GM19463 (cell line): ENCODE data around the gene LYRM4.

ENCODE experiments used
- ATAC-seq: cut with Tn5 transposase; IDR thresholded peaks from one replicate; pipeline ENCODE4 v1.9.1; 2021; ENCODE audit warnings: mild to moderate bottlenecking, moderate library complexity; ENCODE audit not compliant: unreplicated experiment

Gene LYRM4

DNA sequence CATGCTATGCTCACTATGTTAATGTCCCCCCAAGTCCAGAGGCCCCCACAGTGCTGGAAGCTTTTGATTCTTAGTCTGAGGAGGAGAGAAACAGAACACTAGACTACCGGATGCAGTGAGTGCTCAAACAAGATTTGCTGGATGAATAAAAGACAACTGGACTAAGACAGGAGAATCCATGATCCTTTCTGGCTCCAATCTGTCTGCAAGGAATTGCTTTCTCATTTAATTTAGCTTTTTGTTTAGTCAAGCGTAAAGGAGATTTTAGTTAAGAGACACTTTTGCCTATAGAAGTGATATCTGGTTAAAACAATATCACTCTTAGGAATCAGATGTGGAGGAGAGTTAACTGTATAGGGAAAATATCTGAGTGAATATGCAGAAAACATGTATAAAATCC lies 13.5 kb downstream of the LYRM4 start:
- ATAC-seq, result no peak

DNA sequence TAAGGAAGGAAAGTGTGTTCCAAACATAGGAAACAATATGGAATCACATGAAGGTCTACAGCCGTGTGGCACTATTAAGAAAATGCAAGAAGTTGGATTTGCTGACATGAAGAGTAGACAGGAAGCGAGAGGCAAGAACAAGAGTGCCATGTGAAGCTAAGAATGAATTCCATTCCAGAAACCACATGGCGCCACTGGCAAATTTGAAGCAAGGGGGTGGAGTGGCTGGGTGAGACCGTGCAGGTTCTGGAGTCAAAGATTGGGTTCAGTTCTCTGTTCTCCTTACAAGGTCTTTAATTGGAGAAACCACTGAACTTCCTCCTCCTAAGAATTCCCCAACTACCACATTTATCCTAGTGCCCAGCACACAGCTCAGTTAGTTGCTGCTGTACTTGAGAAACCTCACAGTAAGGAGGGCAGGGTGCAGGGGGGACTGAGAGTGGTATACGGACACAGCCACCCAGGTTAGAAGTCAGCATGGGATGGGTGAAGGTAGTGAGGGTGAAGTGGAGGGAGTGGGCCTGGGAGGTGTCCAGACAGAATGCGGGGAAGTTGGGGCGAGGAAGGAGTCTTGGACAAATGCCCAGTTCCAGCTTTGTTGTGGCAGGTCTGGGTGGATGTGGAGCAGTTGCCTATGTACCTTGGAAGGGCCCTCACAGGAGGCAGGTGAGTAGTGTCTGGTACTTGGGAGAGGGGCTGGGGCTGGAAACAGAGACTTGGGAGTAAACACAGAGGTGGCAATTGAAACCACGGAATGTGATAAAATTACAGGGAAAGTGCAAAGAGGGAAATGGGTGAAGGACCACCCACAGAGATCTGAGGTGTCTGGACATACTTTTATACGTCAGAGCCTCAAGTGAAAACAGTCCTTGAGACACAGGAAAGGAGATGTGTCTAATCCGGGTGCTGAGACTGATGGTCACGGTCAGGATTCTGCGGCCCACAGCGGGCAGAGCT lies 14.3 kb downstream of the LYRM4 start:
- no peak for ATAC-seq

DNA sequence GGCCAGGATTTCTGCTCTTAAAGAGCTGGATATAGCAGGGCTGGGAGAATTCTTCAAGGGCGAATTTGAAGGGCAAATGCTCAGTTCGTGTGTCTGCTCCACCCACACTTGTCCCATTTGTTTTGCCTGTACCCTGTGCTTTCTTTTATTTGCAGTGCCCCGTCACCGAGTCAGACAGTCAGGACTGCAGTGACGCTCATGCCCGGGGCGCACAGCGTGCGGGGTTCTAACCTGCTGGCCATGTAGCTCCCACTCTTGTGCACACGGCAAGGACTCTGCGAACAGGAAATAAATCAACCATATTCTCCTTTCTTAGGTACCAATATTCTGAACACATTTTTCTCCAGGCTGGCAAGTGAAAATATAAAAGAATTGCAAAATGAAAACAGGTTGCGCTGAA lies 17.7 kb downstream of the LYRM4 start:
- no peak for ATAC-seq

DNA sequence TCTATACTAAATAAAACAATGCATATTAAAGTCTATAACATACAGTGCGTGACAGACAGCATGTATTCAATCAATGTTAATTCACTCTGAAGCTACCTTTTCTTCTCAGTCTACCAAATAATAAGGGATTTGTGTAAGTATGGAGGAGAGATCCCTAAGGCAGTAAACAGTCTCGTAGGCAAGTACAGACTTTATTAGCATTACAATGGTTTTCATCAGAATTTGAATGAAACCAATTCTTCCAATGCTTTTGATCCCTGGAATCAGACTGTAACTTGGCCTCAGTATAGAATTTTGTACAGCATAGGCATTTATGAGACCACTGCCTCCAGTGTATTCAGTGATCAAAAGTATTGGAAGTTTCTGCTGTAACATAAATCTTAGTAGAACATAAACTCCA lies 19.5 kb downstream of the LYRM4 start:
- no peak for ATAC-seq

DNA sequence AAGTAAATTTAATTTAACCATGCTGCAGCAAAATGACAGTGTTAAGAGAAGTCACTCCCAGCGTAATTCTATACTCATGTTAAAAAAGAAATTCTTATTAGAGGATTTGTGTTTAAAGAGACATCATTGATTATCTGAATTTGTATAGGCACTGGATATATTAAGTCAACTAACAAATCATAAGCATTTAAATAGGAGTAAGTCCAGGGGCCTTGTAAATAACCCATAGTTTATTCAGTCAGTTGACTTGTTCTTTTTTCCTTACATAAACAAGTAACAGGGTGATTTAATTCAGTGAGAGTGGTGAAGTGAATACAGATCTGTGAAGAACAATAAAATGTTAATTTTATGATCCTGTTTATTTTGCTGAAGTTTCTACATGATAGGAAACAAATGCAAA lies 22.4 kb downstream of the LYRM4 start:
- no peak for ATAC-seq

DNA sequence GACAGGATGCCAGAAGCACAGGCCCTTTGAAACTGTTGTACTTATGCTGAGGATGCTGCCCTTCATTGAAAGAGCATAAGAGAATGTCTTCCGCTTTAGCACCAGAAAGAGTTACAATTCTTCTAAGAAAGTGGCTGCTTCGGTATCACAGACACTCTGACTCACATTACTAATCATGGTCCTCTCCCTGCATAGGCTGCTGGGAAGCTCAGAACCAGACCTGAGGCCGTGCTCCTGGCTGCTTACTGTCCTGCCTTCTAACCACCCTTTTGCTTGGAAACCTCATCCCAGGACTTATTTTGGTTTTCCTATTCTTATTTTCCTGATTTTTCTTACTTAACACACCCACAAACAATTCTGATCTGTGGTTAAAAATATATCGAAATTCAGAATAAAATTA lies 22.9 kb downstream of the LYRM4 start:
- ATAC-seq, result no peak

DNA sequence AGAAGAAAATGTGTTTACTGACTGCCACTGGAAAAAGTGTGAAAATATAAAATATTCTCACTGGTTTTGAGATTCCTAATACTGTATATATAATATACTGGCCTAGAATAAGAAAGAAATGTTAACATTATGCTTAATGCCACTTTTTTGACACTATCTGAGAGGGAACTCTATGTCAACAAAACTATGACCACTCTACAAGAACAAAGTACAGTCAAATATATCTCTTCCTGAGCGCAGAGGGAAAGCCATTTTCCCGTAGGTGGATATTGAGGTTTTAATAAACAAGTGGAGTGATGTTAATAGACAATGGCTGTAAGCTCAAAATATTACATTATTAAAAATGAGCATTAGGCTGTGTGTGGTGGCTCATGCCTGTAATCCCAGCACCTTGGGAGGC lies 24.9 kb downstream of the LYRM4 start:
- ATAC-seq, result no peak

DNA sequence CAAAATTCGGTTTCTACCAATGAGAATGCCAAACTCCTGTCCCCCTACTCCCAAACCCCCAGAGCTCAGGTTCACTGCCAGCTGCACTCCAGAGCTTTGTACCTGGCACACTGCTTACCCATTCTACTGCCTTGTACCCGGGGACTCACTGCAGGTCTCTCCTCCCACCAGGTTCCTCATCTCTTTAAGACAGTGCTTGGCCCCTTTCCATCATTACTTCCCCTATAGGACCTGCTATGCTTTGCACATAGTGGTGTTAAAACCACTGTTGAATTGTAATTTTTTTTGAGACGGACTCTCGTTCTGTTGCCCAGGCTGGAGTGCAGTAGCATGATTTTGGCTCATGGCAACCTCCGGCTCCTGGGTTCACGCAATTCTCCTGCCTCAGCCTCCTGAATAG lies 25.9 kb downstream of the LYRM4 start:
- ATAC-seq, result no peak

DNA sequence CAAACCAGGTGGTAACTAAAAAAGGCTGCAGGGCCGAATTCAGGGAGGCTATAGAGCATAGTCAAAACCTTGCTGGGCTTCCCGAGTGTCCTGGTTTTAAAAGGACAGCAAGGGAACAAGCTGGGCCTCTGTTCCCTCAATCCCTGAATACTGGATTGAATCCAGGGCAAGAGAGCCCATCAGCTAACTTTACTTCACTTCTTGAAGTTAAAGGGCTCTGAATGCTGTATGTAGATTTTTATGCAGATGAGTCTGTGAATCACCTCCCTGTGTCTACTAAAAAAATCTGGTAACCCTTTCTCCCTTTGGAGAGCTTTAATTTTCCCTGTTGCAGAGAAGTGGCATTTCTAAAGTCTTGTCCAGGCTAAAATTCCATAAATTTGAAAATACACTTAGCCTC lies 29.5 kb downstream of the LYRM4 start:
- no peak for ATAC-seq

DNA sequence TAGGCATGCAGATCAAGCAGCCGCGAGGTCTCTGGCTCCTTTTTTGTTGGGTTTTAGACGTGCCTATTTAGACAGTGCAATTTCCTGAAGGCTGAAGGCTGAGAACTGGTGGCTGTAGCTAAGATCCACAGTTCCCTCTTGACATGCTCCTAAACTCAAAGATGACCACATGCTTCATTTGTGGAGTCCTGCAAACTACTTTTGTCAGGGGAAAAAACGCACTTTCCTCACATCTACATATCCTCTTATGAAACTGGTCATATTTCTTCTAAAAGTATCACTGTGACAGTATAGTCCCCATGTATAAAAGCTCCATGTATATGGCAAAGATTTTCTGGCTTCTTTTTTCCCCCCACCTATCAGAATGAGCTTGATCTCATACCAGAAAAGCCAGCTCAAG lies 30.7 kb downstream of the LYRM4 start:
- ATAC-seq, result no peak

DNA sequence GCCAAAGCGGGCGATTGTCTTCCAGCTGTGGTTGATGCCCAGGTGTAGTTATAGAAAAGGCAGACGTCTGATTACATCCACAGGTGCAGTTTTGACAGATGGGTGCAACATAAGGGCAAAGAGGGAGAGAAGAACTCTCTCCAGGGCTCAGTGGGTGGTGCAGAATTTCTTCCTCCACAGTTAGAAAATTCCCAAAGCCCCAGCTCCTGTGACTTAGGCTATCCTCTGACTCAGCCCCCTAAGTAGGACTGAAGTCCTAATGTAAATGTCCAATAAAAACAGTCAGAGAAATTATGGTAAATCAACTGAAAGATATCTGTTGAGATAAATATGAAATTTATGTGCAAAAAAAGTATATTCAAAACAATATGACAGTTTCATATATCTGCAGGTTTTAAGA lies 31.4 kb downstream of the LYRM4 start:
- no peak for ATAC-seq

DNA sequence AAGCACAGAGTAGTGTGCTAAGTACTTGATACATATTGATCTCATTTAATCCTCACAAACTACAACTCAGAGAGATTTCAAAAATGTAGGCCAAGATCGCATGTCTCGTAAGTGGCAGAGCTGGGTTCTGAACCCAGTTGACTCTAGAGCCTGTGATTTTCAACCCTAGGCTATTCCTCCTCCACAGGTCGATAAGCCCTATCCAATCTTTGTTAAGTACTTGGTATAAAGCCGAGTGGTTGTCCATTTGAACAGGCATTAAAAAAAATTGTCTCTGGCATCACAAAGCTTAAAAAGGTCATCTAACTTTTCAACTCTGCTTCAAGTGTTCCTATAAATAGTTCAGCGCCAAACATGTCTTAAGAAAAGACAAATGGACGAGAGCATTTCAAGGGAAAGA lies 37.4 kb downstream of the LYRM4 start:
- no peak for ATAC-seq

DNA sequence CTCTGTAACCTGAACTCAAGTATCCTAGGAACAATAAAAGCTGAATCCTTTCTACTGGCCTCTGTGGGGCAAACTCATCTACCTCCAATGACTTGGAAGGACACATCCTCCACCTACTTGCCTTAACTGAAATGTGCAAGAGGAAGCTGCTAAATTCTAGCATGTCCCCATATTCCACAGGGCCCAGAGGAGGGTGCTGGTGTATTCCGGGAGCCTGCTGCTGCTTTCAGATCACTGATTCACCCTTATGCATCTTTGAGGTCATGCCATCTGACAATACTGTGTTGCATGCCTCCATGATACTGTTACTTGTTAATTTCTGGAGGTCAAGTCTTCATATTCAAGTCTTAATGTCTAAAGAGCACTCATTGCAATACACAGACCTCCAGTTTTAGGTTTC lies 40.3 kb downstream of the LYRM4 start:
- no peak for ATAC-seq

DNA sequence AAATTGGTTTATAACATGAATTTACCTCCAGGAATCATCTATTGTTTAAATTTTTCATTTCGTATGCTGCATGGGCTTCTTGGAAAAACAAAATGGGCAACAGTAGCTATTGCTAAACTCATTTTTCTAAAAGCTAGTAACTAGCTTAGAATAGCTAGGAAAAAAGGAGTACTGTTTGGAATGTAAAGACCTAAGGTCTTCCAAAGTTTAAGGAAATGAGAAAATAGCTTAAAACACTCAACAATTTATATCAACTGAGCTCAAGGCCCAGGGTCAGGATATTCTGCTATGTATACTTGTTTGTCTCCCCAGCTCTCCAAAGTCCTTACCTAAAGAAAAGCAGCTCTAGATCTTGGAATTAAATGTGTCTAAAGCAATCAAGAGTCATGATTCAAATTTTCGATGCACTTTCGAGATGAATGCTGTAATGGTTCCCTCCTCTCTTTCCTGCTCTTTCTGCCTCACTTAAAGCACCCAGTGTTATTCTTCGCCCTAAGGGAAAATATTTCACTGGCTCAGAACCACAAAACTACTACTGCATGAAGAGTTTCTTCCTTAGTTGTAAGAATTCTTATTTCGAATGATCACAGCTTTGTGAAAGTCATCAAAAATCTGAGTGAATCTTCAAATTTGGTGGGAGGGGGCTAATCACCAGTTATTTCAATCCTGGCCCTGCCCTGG lies 41.6 kb downstream of the LYRM4 start:
- ATAC-seq, result no peak

DNA sequence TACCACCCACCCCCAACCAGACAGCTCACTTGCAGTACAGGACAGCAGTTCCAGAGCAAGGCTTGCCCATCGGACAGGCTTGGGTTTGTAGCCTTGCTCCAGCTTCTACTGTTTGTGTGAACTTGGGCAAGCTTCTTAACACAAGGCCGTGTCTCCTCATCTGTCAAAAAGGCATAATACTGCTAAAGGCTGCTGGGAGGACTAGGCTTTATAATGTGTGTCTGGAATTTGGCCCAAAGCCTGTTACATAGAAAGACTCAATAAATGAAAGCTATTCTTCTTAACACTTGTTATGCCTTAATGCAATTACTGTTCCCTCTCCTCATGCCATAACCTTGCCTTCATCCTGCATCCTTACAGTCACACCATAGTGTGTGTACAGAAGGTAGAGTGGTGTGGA lies 43.4 kb downstream of the LYRM4 start:
- ATAC-seq, result no peak

DNA sequence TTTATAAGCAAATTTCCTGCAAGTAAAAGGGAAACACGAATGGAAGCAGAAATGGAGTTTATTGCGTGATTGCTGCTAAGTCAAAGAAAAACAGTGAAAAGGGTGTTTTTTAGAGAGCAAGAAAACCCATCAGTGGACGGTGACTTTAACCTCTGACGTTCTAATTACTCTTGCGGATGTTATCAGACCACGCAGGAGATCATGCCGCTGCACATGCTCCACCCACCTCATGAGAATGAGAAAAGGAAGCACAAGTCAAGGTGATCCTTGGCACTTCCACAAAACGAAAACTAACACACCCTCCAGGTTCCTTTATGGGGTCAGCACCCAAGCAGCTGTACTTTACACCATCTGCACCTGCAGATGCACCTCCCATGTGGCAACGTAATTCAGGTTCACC lies 45.0 kb downstream of the LYRM4 start:
- ATAC-seq, result no peak

DNA sequence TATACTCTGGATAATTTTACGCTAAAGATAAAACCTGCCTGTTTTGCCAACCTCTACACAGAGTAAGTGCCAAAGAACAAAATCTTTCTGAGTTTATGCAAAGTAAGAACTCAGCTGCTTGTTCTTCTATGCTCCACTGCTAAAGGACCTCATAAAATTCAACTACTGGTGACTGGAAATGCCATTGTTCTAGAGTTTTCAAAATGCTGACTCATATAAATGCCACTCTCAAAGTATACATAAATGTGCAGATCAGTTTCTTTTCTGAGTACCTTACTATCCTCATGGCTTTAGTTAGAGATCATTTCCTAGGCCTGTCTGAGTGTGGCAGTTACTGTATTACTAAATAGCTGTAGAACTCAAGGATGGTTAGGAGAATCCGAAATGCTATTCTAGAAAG lies 45.6 kb downstream of the LYRM4 start:
- ATAC-seq, result no peak

DNA sequence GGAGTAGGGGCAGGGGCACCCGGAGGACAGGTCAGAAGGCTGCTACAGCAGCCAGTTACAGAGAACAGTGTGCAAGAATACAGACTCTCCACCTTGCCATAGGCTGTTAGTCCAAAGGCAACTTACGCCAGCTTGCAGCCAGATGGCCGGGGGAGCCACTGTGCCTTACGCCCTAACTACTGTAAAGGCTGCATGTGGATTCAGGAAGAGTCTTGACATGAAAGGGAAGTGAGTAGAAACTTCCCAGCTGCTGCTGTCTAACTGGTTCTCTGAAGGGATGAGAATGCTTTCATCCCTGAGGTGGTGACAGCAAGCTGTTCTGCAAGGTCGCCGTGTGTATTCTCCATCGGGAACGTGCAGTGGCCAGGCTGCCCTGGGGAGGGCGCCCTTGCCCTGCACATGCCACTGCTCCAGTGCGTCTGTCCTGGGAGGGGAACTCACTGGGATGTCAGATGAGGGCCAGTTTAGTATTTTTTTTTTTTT lies 46.1 kb downstream of the LYRM4 start:
- no peak for ATAC-seq

DNA sequence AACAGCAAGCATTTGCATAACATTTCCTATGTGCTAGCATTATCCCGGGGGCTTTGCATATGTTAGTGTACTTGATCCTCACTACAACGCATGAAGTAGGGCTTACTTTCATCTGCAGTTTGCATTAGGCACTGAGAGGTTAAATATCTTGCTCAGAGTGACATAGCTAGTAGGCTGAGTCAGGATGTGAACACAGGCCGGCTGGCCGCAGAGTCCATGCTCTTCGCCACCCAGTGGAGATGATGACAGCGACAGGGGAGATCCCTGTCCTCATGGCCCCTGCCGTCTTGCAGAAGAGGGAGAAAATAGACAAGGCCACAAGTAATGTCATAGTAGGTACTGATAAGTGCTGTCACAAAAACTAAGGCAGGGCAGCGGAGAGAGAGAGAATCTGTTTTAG lies 46.9 kb downstream of the LYRM4 start:
- ATAC-seq, result no peak

DNA sequence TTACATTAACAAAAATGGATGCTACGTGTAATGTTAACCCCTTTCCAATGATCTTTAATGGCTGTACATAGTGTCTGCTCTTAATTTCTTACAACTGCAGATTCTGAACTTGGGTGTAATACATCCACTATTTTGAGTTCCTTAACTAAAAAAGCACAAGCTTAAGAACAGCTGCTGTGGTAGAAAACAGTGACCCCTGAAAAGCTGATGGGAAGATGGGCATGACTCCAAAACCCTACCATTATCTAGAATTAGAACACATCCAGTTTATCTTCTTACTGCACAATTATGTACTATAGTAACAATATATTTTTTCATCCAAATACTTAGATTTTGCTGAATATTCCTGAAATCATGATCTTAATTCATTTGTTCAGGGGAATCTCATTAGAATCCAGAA lies 49.3 kb downstream of the LYRM4 start:
- ATAC-seq, result no peak

DNA sequence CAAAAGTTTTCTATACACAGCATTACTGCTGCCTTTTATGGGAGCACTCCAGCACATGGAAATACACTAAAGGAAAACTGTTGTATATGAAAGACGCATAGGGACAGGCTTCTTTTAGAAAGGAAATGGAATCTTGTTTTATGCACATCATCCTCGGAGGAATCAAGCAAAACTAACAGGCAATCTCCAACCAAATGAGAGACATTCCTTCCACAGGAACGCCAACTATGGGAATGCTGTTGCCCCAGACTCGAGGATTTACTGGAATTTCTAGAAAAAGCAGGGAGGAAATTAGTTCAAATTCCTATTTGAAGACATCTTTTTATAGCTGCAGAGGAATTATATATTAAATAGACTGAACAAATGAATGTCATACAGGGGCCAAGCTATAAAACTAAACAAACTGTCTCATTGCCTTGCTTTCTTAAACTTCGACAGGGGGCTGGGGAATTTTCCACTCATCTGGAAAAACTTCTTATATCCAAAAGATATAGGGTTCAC lies 52.2 kb downstream of the LYRM4 start:
- no peak for ATAC-seq

DNA sequence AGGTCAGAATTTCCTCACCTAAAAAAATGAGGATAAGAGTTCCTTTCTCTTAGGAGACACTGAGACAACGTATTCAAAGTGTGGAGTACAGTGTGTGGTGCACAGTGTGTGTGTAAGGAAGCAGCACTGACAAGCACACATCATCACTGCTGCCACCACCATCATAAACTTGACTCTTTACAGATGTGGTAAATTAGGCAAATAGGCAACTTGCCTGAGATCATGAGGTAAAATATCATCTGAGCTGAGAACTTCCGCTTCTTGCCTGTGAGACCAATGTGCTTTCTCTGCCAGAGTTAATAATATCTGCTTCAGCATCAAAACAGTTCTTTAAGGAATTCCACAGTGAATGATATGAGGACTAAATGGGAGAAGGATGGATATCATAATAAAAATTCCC lies 52.7 kb downstream of the LYRM4 start:
- ATAC-seq, result no peak
